Fibroblast of mammary gland (primary cell): ENCODE results near the gene MR1.

Experiments
- DNase-seq: peaks from one replicate; pipeline ENCODE4 v3.0.0-alpha.2; 2010; ENCODE audit warnings: low read depth
- H3K4me3 ChIP-seq: 2 replicates; pipeline ENCODE4 v1.5.1; 2011; ENCODE audit warnings: low read depth, mild to moderate bottlenecking, low read length, moderate library complexity; ENCODE audit not compliant: control insufficient read depth
- TF ChIP-seq, protein P1 (sequence below): conservative IDR thresholded peaks from 2 replicates; pipeline ENCODE4 v1.5.1; 2011; ENCODE audit warnings: low read depth, low read length, inconsistent platforms; ENCODE audit not compliant: control insufficient read depth, insufficient read depth

MR1 gene

DNA sequence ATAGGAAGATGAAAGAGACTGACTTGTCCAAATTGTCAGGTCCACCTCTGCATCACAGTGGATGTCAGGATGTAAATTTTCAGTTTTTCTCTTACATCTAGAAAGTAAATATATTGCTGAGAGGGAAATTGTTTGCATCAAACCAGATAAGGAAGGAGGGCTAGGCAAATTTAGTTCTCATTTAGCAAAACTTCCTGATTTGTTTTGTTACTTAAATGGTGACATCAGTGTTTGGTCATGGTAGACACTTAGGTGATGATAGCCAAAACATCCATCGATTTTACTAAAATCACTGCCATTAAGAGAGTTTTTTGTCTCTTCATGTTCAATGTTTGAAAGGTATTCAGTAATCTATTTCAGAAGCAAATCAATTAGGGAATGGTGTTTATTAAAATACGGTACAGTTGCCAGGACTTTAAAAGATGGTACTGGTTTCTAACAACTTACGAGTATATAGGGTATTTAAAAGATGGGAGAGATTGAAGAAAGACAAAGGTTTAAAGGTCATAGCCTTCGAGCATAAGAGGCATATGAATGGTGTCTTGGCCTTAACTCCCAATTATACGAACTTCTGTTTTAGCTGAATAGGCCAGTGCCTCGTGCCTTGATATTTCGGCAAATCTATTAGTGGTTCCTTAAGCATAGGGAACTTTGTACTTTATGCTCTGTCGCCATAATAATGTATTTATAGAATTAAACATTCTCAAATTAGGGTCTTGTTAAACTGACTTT is 57.7 kb downstream of the MR1 start:
- DNase-seq = no peak
- TF ChIP-seq, protein P1, sequence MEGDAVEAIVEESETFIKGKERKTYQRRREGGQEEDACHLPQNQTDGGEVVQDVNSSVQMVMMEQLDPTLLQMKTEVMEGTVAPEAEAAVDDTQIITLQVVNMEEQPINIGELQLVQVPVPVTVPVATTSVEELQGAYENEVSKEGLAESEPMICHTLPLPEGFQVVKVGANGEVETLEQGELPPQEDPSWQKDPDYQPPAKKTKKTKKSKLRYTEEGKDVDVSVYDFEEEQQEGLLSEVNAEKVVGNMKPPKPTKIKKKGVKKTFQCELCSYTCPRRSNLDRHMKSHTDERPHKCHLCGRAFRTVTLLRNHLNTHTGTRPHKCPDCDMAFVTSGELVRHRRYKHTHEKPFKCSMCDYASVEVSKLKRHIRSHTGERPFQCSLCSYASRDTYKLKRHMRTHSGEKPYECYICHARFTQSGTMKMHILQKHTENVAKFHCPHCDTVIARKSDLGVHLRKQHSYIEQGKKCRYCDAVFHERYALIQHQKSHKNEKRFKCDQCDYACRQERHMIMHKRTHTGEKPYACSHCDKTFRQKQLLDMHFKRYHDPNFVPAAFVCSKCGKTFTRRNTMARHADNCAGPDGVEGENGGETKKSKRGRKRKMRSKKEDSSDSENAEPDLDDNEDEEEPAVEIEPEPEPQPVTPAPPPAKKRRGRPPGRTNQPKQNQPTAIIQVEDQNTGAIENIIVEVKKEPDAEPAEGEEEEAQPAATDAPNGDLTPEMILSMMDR = no peak
- H3K4me3 ChIP-seq = peak overlapping the region; percentile 97

- no peak for DNase-seq
- TF ChIP-seq, protein P1 = no peak
- H3K4me3 ChIP-seq = peak overlapping the region; percentile 97
Observed at GRCh38 chr1:181092056-181092455, 58.3 kb downstream of the MR1 start.

- peak overlapping the region; percentile 97 for H3K4me3 ChIP-seq
- no peak for DNase-seq
- TF ChIP-seq, protein P1 = no peak
Observed at GRCh38 chr1:181092883-181093458, 59.2 kb downstream of the MR1 start.

DNA sequence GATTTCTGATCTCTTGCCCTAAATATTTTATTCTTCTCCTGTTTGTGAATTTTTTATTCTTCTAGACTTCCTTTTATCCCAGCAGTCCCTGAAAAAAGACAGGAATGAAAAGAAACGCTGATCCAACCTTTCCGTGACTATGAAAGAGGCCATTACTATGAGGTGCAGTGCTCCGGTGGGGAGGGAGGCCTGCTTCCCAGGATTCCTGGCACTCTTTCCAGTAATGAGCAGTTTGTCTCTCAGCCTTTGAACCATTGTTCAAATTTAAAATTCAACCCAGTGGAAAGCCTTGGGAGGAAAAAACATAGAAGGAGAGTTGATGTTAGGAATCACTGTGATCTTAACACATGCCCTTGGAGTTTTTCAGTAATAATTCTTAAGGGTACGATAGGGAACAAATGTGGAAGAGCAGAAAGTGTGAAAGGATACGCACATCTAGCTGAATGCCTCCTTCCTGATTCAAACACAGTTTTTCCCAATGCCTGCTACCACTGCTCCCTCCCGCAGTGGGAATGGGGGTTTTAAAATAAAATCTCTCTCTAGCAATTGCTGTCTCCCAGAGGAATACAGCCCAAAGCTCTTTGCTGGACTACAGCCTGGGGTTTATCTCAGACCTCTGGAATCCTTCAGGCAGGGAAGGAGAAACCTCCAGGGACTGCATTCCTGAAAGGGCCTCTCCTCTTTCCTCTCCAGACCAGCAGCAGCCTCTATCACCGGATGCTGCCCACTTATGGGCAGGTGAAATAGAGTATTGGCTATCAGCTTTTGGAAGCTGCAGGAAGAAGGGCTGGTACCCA is 60.8 kb downstream of the MR1 start:
- H3K4me3 ChIP-seq = no peak overlapping the region
- DNase-seq = peak; percentile 95
- TF ChIP-seq, protein P1 = no peak

DNA sequence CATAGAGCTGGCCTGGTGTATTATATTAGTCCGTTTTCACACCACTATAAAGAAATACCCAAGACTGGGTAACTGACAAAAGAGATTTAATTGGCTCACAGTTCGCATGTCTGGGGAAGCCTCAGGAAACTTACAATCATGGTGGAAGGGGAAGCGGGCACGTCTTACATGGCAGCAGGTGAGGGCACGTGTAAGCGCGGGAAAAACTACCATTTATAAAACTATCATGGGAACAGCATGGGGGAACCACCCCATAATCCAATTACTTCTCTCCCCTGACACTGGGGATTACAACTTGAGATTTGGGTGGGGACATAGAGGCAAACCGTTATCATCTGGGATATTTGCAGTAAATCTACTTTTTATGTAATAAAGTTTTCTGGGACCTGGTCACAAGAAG is 61.5 kb downstream of the MR1 start:
- TF ChIP-seq, protein P1 = no peak
- no peak overlapping the region for H3K4me3 ChIP-seq
- no peak for DNase-seq

DNA sequence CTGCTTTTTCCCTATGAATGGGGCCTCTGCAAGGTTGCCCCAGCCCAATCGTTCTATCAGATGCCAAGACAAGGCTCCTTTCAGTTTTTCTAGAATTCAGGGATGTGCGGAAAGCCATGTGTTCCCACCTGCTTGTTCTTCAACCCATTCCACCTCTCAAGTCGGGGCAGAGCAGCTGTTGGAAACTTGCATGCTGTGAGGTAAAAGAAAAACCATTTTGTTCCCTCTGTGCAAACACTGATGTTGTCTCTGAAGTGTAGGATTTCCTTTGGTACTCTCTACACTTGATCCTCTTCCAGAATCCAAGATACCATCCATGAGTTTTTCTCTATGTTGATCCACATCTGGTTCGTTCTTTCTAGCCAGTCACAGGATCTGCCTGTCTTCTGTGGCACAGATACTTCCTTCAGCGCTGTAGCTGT is 62.0 kb downstream of the MR1 start:
- no peak overlapping the region for H3K4me3 ChIP-seq
- no peak for DNase-seq
- TF ChIP-seq, protein P1 = no peak
